ENCODE data around the gene ZNF701. TPM values are rescaled to one million over a fixed set of nuclear protein-coding genes. Genes with fewer than 3 reads are reported as not detected.

Gene ZNF701
- 3.7 TPM for polyA plus RNA-seq (2013, experiment 1 of 2)
- polyA plus RNA-seq (2013, experiment 2 of 2), result 3.4 TPM

DNA sequence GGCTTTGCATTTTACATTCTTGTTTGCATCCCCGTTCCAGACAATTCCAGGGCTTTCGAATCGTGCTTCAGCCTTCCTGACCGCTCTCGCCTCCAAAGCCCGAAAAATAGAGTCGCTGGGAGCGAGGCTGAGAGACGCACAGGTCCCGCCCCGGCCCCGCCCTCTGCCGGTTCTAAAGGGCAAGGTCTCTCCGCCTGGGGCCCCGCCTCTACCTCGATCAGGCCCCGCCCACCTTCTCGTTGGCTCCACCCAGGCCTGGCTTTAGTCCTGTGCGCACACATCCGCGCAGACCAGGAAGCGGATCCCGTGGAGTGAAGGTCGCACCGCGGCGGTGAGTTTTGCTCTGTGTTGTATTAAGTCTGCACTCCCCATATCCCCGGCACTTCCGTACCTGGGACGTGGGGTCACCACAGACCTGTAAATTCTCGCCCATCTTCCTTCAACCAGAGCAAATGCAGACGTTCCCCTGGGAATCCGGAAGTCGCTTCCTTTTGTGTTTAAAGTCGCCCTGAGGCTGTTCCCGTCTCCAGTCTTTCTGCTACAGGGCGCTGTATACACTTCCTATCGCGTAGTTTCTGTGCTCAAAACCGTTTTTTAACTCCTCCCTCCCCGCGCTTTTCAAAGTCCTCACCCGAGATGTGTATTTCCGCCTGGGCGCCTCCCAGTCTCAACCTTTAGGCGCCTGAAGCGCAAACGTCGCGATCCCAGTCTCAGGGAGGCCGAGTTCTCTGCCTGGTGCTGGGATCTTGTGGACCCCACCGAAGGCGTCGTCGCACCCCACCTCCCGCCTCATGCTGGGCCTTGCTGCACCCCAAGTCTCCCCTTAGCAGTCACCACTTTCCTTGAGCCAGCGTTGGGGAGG is at the start of gene ZNF701:
TSS of gene ZNF701 (plus strand) at position 288 of the 862 bp plus-strand sequence. CDS start 3,861 bp downstream, outside the sequence.
- Histone ChIP-seq H3K79me1 (replicated peaks; ENCODE audit: low read length, poor library complexity, severe bottlenecking) (peaks cover 26% of the 10 kb centered on the region), H3K4me3 (ENCODE audit: insufficient read depth in 1 of 2, low read depth in 1 of 2, low read length in 2 of 2) (peak within 1 kb of the TSS; percentile 75 to 99), H3K27ac (ENCODE audit: low read length, poor library complexity, severe bottlenecking) (peak within 1 kb of the TSS; percentile 86), H3K23ac (ENCODE audit: low read length in 2 of 2) (peak within 1 kb of the TSS in 1 of 2 experiments; percentile 92), H3K18ac (ENCODE audit: low read depth in 1 of 2, low read length in 2 of 2) (peak within 1 kb of the TSS; percentile 62 to 79), H2AFZ (ENCODE audit: low read depth, low read length) (peak within 1 kb of the TSS; percentile 78), H3K4ac (ENCODE audit: low read depth in 1 of 2, low read length in 2 of 2) (peak within 1 kb of the TSS; percentile 1 to 46), H3K9ac (ENCODE audit: low read length) (peak within 1 kb of the TSS; percentile 99), H3K4me2 (ENCODE audit: low read length, poor library complexity, severe bottlenecking) (peak within 1 kb of the TSS; percentile 94), H3K27me3 (ENCODE audit: control insufficient read depth in 1 of 2, insufficient read depth in 1 of 2, low read length in 2 of 2) (no peaks in the 10 kb centered on the region), H4K91ac (ENCODE audit: low read length) (peak within 1 kb of the TSS; percentile 64), H3K4me1 (ENCODE audit: control insufficient read depth, insufficient read depth, low read depth, low read length) (peaks cover 9% of the 10 kb centered on the region), H3K14ac (ENCODE audit: low read length in 2 of 2) (peak within 1 kb of the TSS in 1 of 2 experiments; percentile 82), H2BK120ac (ENCODE audit: low read depth, low read length) (no peak within 1 kb of the TSS), H2BK5ac (ENCODE audit: low read depth, low read length, poor library complexity, severe bottlenecking) (no peak within 1 kb of the TSS), H2BK15ac (ENCODE audit: low read depth, poor library complexity, severe bottlenecking) (peak within 1 kb of the TSS; percentile 48), H4K8ac (ENCODE audit: low read length) (peak within 1 kb of the TSS; percentile 92), H2AK5ac (ENCODE audit: low read length, severe bottlenecking) (no peak within 1 kb of the TSS), H2BK12ac (ENCODE audit: low read length in 2 of 2) (peak within 1 kb of the TSS in 1 of 2 experiments; percentile 47), H3K36me3 (ENCODE audit: control insufficient read depth in 1 of 2, insufficient read depth in 2 of 2, low read depth in 1 of 2, low read length in 2 of 2) (peaks cover 24 to 30% of the 10 kb centered on the region in 2 experiments), H3K9me3 (ENCODE audit: control insufficient read depth, low read length) (peaks cover 27% of the 10 kb centered on the region)
- DNase-seq, result peak; percentile 93
- under 1% methylated on average over 52 of the region's 57 CpGs for WGBS

- Histone ChIP-seq H3K4ac (ENCODE audit: low read depth in 1 of 2, low read length in 2 of 2) (no peak overlapping the region), H2BK120ac (ENCODE audit: low read depth, low read length) (no peak overlapping the region), H3K79me1 (replicated peaks; ENCODE audit: low read length, poor library complexity, severe bottlenecking) (no peaks in the 10 kb centered on the region), H3K27me3 (ENCODE audit: control insufficient read depth in 1 of 2, insufficient read depth in 1 of 2, low read length in 2 of 2) (no peaks in the 10 kb centered on the region), H3K4me3 (ENCODE audit: insufficient read depth in 1 of 2, low read depth in 1 of 2, low read length in 2 of 2) (no peak overlapping the region), H2BK5ac (ENCODE audit: low read depth, low read length, poor library complexity, severe bottlenecking) (no peak overlapping the region), H3K4me2 (ENCODE audit: low read length, poor library complexity, severe bottlenecking) (no peak overlapping the region), H3K18ac (ENCODE audit: low read depth in 1 of 2, low read length in 2 of 2) (no peak overlapping the region), H3K4me1 (ENCODE audit: control insufficient read depth, insufficient read depth, low read depth, low read length) (peaks cover 5% of the 10 kb centered on the region), H2AFZ (ENCODE audit: low read depth, low read length) (no peak overlapping the region), H3K9me3 (ENCODE audit: control insufficient read depth, low read length) (peaks cover 13% of the 10 kb centered on the region), H2BK15ac (ENCODE audit: low read depth, poor library complexity, severe bottlenecking) (no peak overlapping the region), H3K36me3 (ENCODE audit: control insufficient read depth in 1 of 2, insufficient read depth in 2 of 2, low read depth in 1 of 2, low read length in 2 of 2) (no peaks in the 10 kb centered on the region), H3K27ac (ENCODE audit: low read length, poor library complexity, severe bottlenecking) (no peak overlapping the region), H3K14ac (ENCODE audit: low read length in 2 of 2) (no peak overlapping the region), H3K9ac (ENCODE audit: low read length) (no peak overlapping the region), H2AK5ac (ENCODE audit: low read length, severe bottlenecking) (no peak overlapping the region), H4K8ac (ENCODE audit: low read length) (no peak overlapping the region), H2BK12ac (ENCODE audit: low read length in 2 of 2) (no peak overlapping the region), H4K91ac (ENCODE audit: low read length) (no peak overlapping the region), H3K23ac (ENCODE audit: low read length in 2 of 2) (no peak overlapping the region)
- no peak for DNase-seq
- 59% methylated on average over 11 of the region's 14 CpGs for WGBS
Measured at GRCh38 chr19:52522551-52522950, 47.5 kb upstream of the ZNF701 start.

DNA sequence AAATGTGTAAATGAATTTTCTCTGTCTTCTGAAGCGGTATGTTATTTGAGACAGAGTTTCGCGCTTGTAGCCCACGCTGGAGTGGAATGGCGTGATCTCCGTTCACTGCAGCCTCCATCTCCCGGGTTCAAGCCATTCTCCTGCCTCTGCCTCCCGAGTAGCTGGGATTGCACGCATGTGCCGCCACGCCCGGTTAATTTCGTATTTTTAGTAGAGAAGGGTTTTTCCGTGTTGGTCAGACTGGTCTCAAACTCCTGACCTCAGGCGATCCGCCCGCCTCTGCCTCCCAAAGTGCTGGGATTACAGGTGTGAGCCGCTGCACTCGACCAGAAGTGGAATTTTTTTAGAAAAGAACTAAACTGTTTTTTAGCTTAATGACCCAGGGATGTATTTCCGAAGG is 46.0 kb upstream of the ZNF701 start:
- Histone ChIP-seq H2BK5ac (ENCODE audit: low read depth, low read length, poor library complexity, severe bottlenecking) (no peak overlapping the region), H2BK12ac (ENCODE audit: low read length in 2 of 2) (no peak overlapping the region), H3K23ac (ENCODE audit: low read length in 2 of 2) (no peak overlapping the region), H3K9me3 (ENCODE audit: control insufficient read depth, low read length) (peaks cover 13% of the 10 kb centered on the region), H3K79me1 (replicated peaks; ENCODE audit: low read length, poor library complexity, severe bottlenecking) (peaks cover 6% of the 10 kb centered on the region), H3K9ac (ENCODE audit: low read length) (no peak overlapping the region), H2AK5ac (ENCODE audit: low read length, severe bottlenecking) (no peak overlapping the region), H3K36me3 (ENCODE audit: control insufficient read depth in 1 of 2, insufficient read depth in 2 of 2, low read depth in 1 of 2, low read length in 2 of 2) (no peaks in the 10 kb centered on the region), H3K27me3 (ENCODE audit: control insufficient read depth in 1 of 2, insufficient read depth in 1 of 2, low read length in 2 of 2) (no peaks in the 10 kb centered on the region), H2BK120ac (ENCODE audit: low read depth, low read length) (no peak overlapping the region), H4K8ac (ENCODE audit: low read length) (no peak overlapping the region), H3K4me1 (ENCODE audit: control insufficient read depth, insufficient read depth, low read depth, low read length) (peaks cover 9% of the 10 kb centered on the region), H2AFZ (ENCODE audit: low read depth, low read length) (no peak overlapping the region), H3K4me2 (ENCODE audit: low read length, poor library complexity, severe bottlenecking) (no peak overlapping the region), H3K4ac (ENCODE audit: low read depth in 1 of 2, low read length in 2 of 2) (no peak overlapping the region), H3K18ac (ENCODE audit: low read depth in 1 of 2, low read length in 2 of 2) (no peak overlapping the region), H4K91ac (ENCODE audit: low read length) (no peak overlapping the region), H2BK15ac (ENCODE audit: low read depth, poor library complexity, severe bottlenecking) (no peak overlapping the region), H3K14ac (ENCODE audit: low read length in 2 of 2) (no peak overlapping the region), H3K4me3 (ENCODE audit: insufficient read depth in 1 of 2, low read depth in 1 of 2, low read length in 2 of 2) (no peak overlapping the region), H3K27ac (ENCODE audit: low read length, poor library complexity, severe bottlenecking) (no peak overlapping the region)
- WGBS, result 91% methylated on average over 17 of the region's 20 CpGs
- DNase-seq, result no peak

All from mesenchymal stem cell (in vitro differentiated cells and primary cell).